GM19023 (cell line): ENCODE measurements around the gene HPD.
"Not testable (repeated sequence)": the region's sequence is repeated elsewhere in the genome, so short reads cannot be mapped to it uniquely, and the experiment has no call there.

Experiments
- ATAC-seq: cut with Tn5 transposase; IDR thresholded peaks from one replicate; pipeline ENCODE4 v1.9.1; 2021; ENCODE audit warnings: mild to moderate bottlenecking, moderate library complexity; ENCODE audit not compliant: unreplicated experiment

HPD gene

DNA sequence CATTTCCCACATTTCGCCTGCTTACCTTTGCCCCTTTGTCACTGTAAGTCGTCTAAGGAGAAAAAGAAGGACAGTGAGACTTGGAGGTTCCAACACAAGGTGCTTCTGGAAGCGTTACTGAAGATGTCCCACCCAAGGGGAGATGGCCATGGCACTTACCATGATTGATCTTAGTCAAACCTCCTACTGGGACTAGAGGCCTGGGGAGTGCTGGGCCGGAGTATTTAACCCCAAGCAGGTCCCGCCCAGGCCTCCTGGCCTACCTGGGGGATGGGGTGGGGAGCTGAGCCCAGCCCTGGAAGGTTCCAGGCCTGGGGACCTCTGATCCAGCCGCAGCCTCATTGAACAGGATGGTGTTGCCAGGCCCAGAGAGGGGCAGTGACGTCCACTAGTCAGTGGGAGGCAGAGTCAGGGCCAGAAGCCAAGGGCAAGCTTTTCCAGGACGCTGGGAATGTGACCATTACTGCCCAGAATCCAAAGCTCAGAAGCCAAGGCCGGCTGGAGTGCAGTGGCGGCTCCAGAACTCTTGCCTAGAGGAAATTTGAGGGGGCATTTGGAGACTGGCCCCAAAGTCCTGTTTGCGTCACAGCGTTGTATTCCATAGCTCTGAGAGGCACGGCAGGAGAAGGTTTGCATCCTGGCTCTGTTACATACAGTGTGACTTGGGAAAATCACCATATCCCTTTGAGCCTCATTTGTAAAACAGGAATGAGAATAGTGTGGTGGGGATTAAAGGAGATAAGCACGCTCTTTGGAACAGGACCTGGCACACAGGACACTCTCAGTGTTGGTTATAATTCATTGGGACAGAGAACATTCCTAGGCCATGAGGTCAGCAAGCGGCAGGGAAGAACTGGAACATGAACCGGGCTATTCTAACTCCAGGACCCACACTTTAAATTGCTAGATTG, at the start of gene HPD:
Gene HPD (minus strand): TSS at position 198 of the 911 bp plus-strand sequence. CDS start 36 bp downstream, at position 162.
- no peak for ATAC-seq

DNA sequence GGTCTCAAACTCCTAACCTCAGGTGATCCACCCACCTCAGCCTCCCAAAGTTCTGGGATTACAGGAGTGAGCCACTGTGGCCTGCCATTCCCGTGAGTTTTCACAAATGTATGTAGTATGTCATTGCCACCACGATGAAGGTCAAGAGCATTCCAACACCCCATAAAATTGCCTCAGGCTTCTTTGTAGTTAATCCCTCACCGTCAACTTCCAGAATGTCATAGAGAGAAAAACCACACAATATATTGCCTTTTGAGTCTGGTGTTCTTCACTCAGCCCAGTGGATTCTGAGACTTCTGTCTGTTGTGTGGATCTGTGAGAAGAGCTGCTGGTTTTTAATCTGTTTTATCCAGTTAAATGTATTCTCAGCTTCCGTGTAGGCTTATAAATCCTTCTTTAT, 47.1 kb upstream of the HPD start:
- ATAC-seq = no peak

DNA sequence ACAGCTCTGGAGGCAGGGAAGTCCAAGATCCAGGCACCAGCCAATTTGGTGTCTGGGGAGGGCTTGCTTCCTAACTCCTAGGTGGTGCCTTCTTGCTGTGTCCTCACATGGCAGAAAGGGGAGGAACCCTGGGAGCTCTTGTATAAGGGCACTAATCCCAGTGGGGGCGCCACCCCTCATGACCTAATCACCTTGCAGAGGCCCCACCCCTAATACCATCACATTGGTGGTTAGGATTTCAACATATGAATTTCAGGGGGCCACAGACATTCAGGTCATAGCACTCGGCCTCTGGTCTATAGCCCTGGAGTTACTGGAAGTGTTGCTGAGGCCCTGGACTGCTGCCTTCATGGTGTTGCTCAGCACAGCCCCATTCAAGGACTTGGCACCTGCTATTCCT, 44.5 kb upstream of the HPD start:
- no peak for ATAC-seq

GRCh38 chr12:121899590-121899989, 40.9 kb upstream of the HPD start:
- ATAC-seq = no peak

DNA sequence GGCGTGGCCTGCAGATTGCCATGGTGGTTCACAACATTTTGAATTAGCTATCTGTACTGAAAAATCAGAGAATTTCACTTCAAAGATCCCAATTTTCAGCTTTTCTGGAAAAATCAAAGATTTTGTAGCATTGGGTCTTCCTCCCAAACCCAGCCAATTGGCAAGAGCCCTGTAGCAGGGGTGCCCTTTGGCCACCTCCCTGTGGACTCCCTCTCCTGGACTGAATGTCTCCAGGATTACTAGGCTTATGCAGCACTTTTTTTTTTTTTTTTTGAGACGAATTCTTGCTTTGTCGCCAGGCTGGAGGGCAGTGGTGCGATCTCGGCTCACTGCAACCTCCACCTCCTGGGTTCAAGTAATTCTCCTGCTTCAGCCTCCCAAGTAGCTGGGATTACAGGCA, 39.6 kb upstream of the HPD start:
- ATAC-seq = no peak

DNA sequence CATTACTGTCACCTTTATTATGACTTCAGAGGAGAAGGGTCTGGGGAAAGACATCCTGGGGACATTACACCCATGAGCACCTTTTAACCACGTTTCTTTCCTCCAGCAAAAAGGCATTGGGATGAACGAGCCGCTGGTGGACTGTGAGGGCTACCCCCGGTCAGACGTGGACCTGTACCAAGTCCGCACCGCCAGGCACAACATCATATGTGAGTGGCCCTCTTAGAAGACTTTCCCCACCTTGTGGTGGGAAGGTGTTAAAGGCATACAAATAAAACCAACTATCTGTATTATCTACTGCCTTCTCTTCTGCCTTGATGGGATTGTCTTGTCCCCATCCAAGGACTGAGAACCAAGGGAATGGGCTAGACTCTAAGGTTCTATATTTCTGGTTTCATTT, 36.0 kb upstream of the HPD start:
- no peak for ATAC-seq

DNA sequence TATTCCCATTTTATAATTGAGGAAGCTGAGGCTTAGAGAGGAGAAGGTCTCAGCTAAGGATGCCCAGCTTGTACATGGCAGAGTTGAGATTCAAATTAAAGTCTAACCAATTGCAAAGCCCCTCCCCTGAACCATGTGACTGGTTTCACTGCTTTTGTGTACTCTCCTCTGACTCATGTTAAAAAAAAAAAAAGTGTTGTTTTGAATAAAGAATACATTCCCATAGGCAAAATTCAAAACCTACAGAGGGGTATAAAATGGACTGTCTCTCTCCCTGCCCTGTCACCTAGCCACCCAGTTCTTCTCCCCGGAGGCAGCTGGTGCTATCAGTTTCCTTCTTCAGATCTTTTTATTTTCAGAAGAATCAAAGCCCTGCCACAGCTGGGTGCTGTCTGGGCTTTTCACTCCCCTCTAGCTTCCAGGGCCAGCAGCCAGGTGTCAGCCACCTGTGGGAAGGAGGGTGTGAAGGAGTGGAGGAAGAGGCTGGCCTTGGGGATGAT, 35.4 kb upstream of the HPD start:
- no peak for ATAC-seq

- no peak for ATAC-seq
Measured at GRCh38 chr12:121892673-121893561, 34.3 kb upstream of the HPD start.

GRCh38 chr12:121889661-121890060, 31.0 kb upstream of the HPD start:
- ATAC-seq = not testable (repeated sequence)

DNA sequence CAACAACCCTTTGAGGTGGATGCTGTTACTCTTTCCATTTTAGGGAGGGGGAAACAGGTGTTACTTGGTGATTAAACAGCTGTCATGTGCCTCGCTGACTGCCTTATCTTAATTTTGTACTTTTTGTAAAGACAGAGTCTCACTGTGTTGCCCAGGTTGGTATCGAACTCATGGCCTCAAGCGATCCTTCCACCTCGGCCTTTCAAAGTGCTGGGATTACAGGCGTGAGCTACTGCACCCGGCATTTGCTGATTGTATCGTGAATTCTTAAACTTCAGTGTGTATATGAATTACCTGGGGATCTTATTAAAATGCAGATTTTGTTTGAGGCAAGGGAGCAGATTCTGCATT, 30.6 kb upstream of the HPD start:
- ATAC-seq = no peak

GRCh38 chr12:121888478-121889273, 30.0 kb upstream of the HPD start, which contains the start of gene PSMD9:
PSMD9 (plus strand) TSS chr12:121888790; CDS start chr12:121888857, 67 bp downstream.
- peak; percentile 91 for ATAC-seq

GRCh38 chr12:121888083-121888477, 29.4 kb upstream of the HPD start:
- ATAC-seq = no peak

GRCh38 chr12:121885129-121885528, 26.5 kb upstream of the HPD start:
- ATAC-seq = not testable (repeated sequence)

GRCh38 chr12:121883315-121883660, 24.6 kb upstream of the HPD start:
- no peak for ATAC-seq

GRCh38 chr12:121876080-121876447, 17.4 kb upstream of the HPD start:
- ATAC-seq = not testable (repeated sequence)

GRCh38 chr12:121875582-121875981, 16.9 kb upstream of the HPD start:
- ATAC-seq = no peak

GRCh38 chr12:121874071-121874470, 15.4 kb upstream of the HPD start:
- ATAC-seq = no peak

DNA sequence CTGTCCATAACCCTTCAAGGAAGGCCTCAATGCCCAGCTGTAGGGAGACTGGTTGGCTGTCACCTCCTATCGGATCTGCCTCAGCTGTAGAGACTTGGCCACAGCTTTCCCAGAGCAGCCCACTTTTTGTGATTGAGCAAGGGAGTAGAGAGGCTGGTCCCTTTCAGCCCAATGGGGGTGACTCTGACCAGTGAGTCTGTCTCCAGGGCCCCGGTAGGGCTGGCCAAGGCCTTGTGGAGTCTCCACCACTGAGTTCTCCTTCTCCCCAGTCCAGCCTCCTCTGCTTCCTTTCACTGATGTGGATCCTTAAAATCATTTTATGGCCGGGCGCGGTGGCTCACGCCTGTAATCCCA, 14.5 kb upstream of the HPD start:
- no peak for ATAC-seq

DNA sequence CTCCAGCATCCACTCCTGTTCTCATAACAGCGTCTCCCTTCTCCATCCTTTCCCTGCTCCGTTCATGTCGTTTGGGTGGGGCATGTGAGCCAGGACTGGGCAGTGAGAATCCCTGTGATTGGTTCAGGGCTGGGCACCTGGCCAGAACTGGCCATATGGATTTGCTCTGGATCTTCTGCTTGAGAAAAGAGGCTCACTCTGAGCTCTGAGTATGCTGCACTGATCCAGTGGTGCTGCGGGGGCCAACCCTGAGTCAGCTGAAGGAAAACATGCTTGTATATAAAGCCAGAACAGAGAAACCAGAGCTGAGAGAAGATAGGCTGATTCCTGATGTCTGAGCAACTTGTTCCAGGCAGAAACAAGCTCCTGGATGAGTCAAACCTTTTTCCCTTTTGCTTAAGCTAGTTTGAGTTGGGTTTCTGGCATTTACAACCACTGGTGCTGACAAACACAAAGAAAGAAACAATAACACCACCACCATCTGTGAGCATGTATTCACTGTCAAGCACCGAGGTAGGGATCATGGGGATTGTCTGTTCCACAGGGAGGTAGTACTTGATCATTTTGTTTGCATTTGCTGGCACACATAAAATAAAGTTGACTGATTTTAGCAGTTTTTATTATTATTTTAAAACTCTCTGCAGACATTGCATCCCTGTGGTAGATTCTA, 14.0 kb upstream of the HPD start:
- ATAC-seq = no peak

- ATAC-seq = no peak
Measured at GRCh38 chr12:121871467-121871866, 12.8 kb upstream of the HPD start.
